Astrocyte (in vitro differentiated cells and primary cell): ENCODE data around the gene PNKD. TPM values are rescaled to one million over a fixed set of nuclear protein-coding genes. Genes with fewer than 3 reads are reported as not detected.
A peak's percentile ranks its signal among the peaks of the same experiment; 100 is the strongest.

Experiments used
- DNase-seq: peaks from one replicate; pipeline ENCODE4 v3.0.0-alpha.2; 2010; ENCODE audit warnings: low read depth
- FAIRE-seq: peaks from 2 replicates; lab custom pipeline; 2011; peaks lifted over from hg19 to GRCh38; lab: Jason Lieb, UNC
- H2AFZ ChIP-seq: 2 replicates; pipeline ENCODE4 v1.6.0; 2012; ENCODE audit warnings: low read depth, low read length, inconsistent platforms
- H3K27ac ChIP-seq: 2 replicates; pipeline ENCODE4 v1.5.1; 2011; ENCODE audit warnings: low read depth, low read length, inconsistent platforms
- H3K27me3 ChIP-seq: 2 replicates; pipeline ENCODE4 v1.6.0; 2011; ENCODE audit warnings: low read length, inconsistent platforms; ENCODE audit not compliant: insufficient read depth
- H3K36me3 ChIP-seq: 2 replicates; pipeline ENCODE4 v1.5.1; 2011; ENCODE audit warnings: low read length, inconsistent platforms; ENCODE audit not compliant: insufficient read depth
- H3K4me1 ChIP-seq: 2 replicates; pipeline ENCODE4 v1.5.1; 2011; ENCODE audit warnings: low read length, inconsistent platforms; ENCODE audit not compliant: insufficient read depth
- H3K4me2 ChIP-seq: 2 replicates; pipeline ENCODE4 v1.6.0; 2012; ENCODE audit warnings: low read length, inconsistent platforms
- H3K4me3 ChIP-seq: 2 replicates; pipeline ENCODE4 v1.5.1; 2011; ENCODE audit warnings: low read depth, mild to moderate bottlenecking, low read length, inconsistent platforms; ENCODE audit not compliant: insufficient read depth
- H3K79me2 ChIP-seq: 2 replicates; pipeline ENCODE4 v1.6.0; 2012; ENCODE audit warnings: mild to moderate bottlenecking, low read length, inconsistent platforms; ENCODE audit not compliant: insufficient read depth
- H3K9ac ChIP-seq: 2 replicates; pipeline ENCODE4 v1.6.0; 2012; ENCODE audit warnings: mild to moderate bottlenecking, low read length, inconsistent platforms
- H3K9me3 ChIP-seq: 2 replicates; pipeline ENCODE4 v1.5.1; 2012; ENCODE audit warnings: low read depth, mild to moderate bottlenecking, low read length, inconsistent platforms; ENCODE audit not compliant: insufficient read depth
- H4K20me1 ChIP-seq: 2 replicates; pipeline ENCODE4 v1.6.0; 2012; ENCODE audit warnings: low read length, inconsistent platforms; ENCODE audit not compliant: insufficient read depth
- H3K27ac Mint-ChIP-seq: one replicate; pipeline ENCODE4 v1.8.0; 2021; ENCODE audit warnings: mild to moderate bottlenecking, mixed read lengths; ENCODE audit not compliant: unreplicated experiment
- H3K27me3 Mint-ChIP-seq: one replicate; pipeline ENCODE4 v1.8.0; 2021; ENCODE audit warnings: low read depth, mixed read lengths; ENCODE audit not compliant: unreplicated experiment
- H3K36me3 Mint-ChIP-seq: one replicate; pipeline ENCODE4 v1.8.0; 2021; ENCODE audit warnings: low read depth, mixed read lengths; ENCODE audit not compliant: unreplicated experiment
- H3K4me1 Mint-ChIP-seq: one replicate; pipeline ENCODE4 v1.8.0; 2021; ENCODE audit warnings: low read depth, mixed read lengths; ENCODE audit not compliant: unreplicated experiment
- H3K4me3 Mint-ChIP-seq: one replicate; pipeline ENCODE4 v1.8.0; 2021; ENCODE audit warnings: mild to moderate bottlenecking, moderate library complexity, mixed read lengths; ENCODE audit not compliant: unreplicated experiment
- H3K9me3 Mint-ChIP-seq: one replicate; pipeline ENCODE4 v1.8.0; 2021; ENCODE audit warnings: mild to moderate bottlenecking, mixed read lengths; ENCODE audit not compliant: unreplicated experiment
- EZH2 ChIP-seq: IDR thresholded peaks from 2 replicates; pipeline ENCODE4 v1.6.1; 2012; ENCODE audit warnings: mild to moderate bottlenecking, low read length, inconsistent platforms; ENCODE audit not compliant: insufficient read depth
- total RNA-seq: library from RNA; stranded (reverse); gene quantifications from 2 replicates; pipeline ENCODE4 v1.2.1, GENCODE V29; 2021
- TF ChIP-seq, protein P1 (sequence below): IDR thresholded peaks from 2 replicates; pipeline ENCODE4 v1.5.1; 2011; ENCODE audit warnings: low read depth, mild to moderate bottlenecking, inconsistent platforms, low read length, moderate library complexity; ENCODE audit not compliant: insufficient read depth

Gene PNKD
- total RNA-seq, 1 donor from 2014 or later = 40.9 TPM

- peaks cover 14% of the 10 kb centered on the region for H3K27me3 Mint-ChIP-seq
- H3K79me2 ChIP-seq = no peaks in the 10 kb centered on the region
- peak overlapping the region; percentile 9 for H2AFZ ChIP-seq
- H3K4me3 Mint-ChIP-seq = no peak overlapping the region
- FAIRE-seq (no peak), DNase-seq (peak; percentile 22)
- H3K36me3 ChIP-seq = no peaks in the 10 kb centered on the region
- H3K4me3 ChIP-seq = no peak overlapping the region
- peaks cover 2% of the 10 kb centered on the region for H3K9me3 Mint-ChIP-seq
- H3K9me3 ChIP-seq = peaks cover 6% of the 10 kb centered on the region
- no peaks in the 10 kb centered on the region for H3K36me3 Mint-ChIP-seq
- no peak overlapping the region for H3K27ac ChIP-seq
- H4K20me1 ChIP-seq = no peaks in the 10 kb centered on the region
- TF ChIP-seq EZH2 = no peak
- H3K4me1 ChIP-seq = no peaks in the 10 kb centered on the region
- H3K27me3 ChIP-seq = peaks cover 3% of the 10 kb centered on the region
- peak overlapping the region; percentile 34 for H3K4me2 ChIP-seq
- no peak overlapping the region for H3K9ac ChIP-seq
- no peak overlapping the region for H3K27ac Mint-ChIP-seq
- no peaks in the 10 kb centered on the region for H3K4me1 Mint-ChIP-seq
Observed at GRCh38 chr2:218368621-218369153, 98.4 kb downstream of the PNKD start.

GRCh38 chr2:218369330-218369729 lies 99.0 kb downstream of the PNKD start:
- Histone ChIP-seq H2AFZ (no peak overlapping the region), H3K27me3 (peaks cover 3% of the 10 kb centered on the region), H3K4me2 (no peak overlapping the region), H4K20me1 (no peaks in the 10 kb centered on the region), H3K79me2 (no peaks in the 10 kb centered on the region), H3K27ac (no peak overlapping the region), H3K36me3 (no peaks in the 10 kb centered on the region), H3K4me3 (no peak overlapping the region), H3K9me3 (peaks cover 6% of the 10 kb centered on the region), H3K9ac (no peak overlapping the region), H3K4me1 (no peaks in the 10 kb centered on the region)
- no peaks in the 10 kb centered on the region for H3K4me1 Mint-ChIP-seq
- FAIRE-seq = no peak
- peaks cover 2% of the 10 kb centered on the region for H3K9me3 Mint-ChIP-seq
- no peaks in the 10 kb centered on the region for H3K36me3 Mint-ChIP-seq
- TF ChIP-seq, protein P1, sequence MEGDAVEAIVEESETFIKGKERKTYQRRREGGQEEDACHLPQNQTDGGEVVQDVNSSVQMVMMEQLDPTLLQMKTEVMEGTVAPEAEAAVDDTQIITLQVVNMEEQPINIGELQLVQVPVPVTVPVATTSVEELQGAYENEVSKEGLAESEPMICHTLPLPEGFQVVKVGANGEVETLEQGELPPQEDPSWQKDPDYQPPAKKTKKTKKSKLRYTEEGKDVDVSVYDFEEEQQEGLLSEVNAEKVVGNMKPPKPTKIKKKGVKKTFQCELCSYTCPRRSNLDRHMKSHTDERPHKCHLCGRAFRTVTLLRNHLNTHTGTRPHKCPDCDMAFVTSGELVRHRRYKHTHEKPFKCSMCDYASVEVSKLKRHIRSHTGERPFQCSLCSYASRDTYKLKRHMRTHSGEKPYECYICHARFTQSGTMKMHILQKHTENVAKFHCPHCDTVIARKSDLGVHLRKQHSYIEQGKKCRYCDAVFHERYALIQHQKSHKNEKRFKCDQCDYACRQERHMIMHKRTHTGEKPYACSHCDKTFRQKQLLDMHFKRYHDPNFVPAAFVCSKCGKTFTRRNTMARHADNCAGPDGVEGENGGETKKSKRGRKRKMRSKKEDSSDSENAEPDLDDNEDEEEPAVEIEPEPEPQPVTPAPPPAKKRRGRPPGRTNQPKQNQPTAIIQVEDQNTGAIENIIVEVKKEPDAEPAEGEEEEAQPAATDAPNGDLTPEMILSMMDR = no peak
- TF ChIP-seq EZH2 = no peak
- peaks cover 14% of the 10 kb centered on the region for H3K27me3 Mint-ChIP-seq
- peak overlapping the region; percentile 62 for H3K27ac Mint-ChIP-seq
- no peak overlapping the region for H3K4me3 Mint-ChIP-seq
- DNase-seq = no peak

GRCh38 chr2:218370410-218371063 lies 100.2 kb downstream of the PNKD start:
- DNase-seq (no peak), FAIRE-seq (no peak)
- peaks cover 2% of the 10 kb centered on the region for H3K9me3 Mint-ChIP-seq
- Histone ChIP-seq H3K79me2 (no peaks in the 10 kb centered on the region), H3K27me3 (peaks cover 3% of the 10 kb centered on the region), H3K36me3 (no peaks in the 10 kb centered on the region), H3K9me3 (peaks cover 6% of the 10 kb centered on the region), H2AFZ (no peak overlapping the region), H3K4me3 (no peak overlapping the region), H4K20me1 (no peaks in the 10 kb centered on the region), H3K4me2 (no peak overlapping the region), H3K9ac (no peak overlapping the region), H3K4me1 (no peaks in the 10 kb centered on the region), H3K27ac (no peak overlapping the region)
- no peak overlapping the region for H3K4me3 Mint-ChIP-seq
- no peaks in the 10 kb centered on the region for H3K36me3 Mint-ChIP-seq
- no peak overlapping the region for H3K27ac Mint-ChIP-seq
- H3K27me3 Mint-ChIP-seq = peaks cover 12% of the 10 kb centered on the region
- no peaks in the 10 kb centered on the region for H3K4me1 Mint-ChIP-seq
- TF ChIP-seq, protein P1 = no peak
- TF ChIP-seq EZH2 = no peak
